ENCODE measurements around the gene S1PR1. TPM values are rescaled to one million over a fixed set of nuclear protein-coding genes. Genes with fewer than 3 reads are reported as not detected.

The S1PR1 gene
- total RNA-seq, 1 donor from 2014 or later: 8.7 TPM

DNA sequence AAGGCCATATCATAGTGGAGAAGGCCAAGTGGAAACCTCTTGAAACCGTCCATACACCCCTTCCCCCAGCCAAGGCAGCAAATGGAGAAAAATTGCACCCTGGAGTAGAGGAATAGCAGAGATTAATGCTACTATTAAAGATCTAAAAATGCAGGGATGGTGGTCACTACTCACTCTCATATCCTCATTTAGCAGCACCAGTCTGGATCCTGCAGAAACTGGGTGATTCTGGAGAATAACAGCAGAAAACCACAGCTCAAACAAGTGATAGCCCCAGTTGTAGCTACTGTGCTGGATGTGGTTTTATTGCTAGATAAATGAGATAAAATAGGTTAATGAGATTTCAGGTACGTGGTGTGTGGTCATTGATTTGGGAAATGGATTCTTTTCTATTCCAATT, 30.3 kb downstream of the S1PR1 start:
- no peak for DNase-seq (ENCODE audit: low spot score)

DNA sequence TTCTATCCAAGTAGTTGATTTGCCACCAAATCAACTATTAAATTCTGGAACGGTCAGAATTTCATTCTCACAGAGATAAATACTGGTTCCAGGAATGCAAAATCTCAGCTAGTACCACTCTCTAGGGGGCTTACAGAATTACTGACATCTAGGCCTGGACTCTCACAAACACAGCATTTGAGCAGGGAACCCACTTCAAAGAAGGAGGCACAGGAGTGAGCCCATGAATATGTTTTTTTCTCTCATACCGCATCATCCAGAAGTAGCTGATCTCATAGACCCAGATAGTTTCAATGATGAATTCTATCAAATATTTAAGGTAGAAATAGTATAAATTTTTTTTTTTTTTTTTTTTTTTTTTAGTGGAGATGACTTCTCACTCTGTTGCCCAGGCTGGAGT, 32.1 kb downstream of the S1PR1 start:
- H2AFZ ChIP-seq (replicated peaks): no peak overlapping the region
- H3K79me2 ChIP-seq (ENCODE audit: low read depth): no peaks in the 10 kb centered on the region
- H3K4me1 ChIP-seq: no peaks in the 10 kb centered on the region
- no peak overlapping the region for H3K27ac ChIP-seq
- Mint-ChIP-seq H3K27me3 (ENCODE audit: insufficient read depth, low read depth) (peaks cover 2% of the 10 kb centered on the region), H3K27ac (no peak overlapping the region), H3K9me3 (peaks cover 11% of the 10 kb centered on the region), H3K4me1 (no peaks in the 10 kb centered on the region), H3K36me3 (no peaks in the 10 kb centered on the region), H3K4me3 (no peak overlapping the region)
- no peaks in the 10 kb centered on the region for H4K20me1 ChIP-seq (ENCODE audit: low read depth)
- DNase-seq (ENCODE audit: low spot score): no peak
- TF ChIP-seq EZH2phosphoT487 (IDR thresholded peaks at IDR 0.05) (no peak), EZH2 (IDR thresholded peaks at IDR 0.05) (no peak)
- TF ChIP-seq, protein P1, sequence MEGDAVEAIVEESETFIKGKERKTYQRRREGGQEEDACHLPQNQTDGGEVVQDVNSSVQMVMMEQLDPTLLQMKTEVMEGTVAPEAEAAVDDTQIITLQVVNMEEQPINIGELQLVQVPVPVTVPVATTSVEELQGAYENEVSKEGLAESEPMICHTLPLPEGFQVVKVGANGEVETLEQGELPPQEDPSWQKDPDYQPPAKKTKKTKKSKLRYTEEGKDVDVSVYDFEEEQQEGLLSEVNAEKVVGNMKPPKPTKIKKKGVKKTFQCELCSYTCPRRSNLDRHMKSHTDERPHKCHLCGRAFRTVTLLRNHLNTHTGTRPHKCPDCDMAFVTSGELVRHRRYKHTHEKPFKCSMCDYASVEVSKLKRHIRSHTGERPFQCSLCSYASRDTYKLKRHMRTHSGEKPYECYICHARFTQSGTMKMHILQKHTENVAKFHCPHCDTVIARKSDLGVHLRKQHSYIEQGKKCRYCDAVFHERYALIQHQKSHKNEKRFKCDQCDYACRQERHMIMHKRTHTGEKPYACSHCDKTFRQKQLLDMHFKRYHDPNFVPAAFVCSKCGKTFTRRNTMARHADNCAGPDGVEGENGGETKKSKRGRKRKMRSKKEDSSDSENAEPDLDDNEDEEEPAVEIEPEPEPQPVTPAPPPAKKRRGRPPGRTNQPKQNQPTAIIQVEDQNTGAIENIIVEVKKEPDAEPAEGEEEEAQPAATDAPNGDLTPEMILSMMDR (IDR thresholded peaks at IDR 0.05): no peak
- H3K36me3 ChIP-seq: no peaks in the 10 kb centered on the region
- H3K4me2 ChIP-seq: no peak overlapping the region
- H3K9me3 ChIP-seq (ENCODE audit: low read depth): no peaks in the 10 kb centered on the region
- H3K27me3 ChIP-seq: no peaks in the 10 kb centered on the region
- no peaks in the 10 kb centered on the region for H3F3A ChIP-seq (ENCODE audit: low read depth)
- no peak overlapping the region for H3K9ac ChIP-seq
- no peak overlapping the region for H3K4me3 ChIP-seq

More for the DNA sequence above, 30.3 kb downstream of the S1PR1 start:
- Histone ChIP-seq H4K20me1 (ENCODE audit: low read depth) (no peaks in the 10 kb centered on the region), H3K36me3 (no peaks in the 10 kb centered on the region), H3K4me3 (no peak overlapping the region), H3K79me2 (ENCODE audit: low read depth) (no peaks in the 10 kb centered on the region), H3F3A (ENCODE audit: low read depth) (no peaks in the 10 kb centered on the region), H2AFZ (replicated peaks) (no peak overlapping the region), H3K4me1 (peaks cover 8% of the 10 kb centered on the region), H3K9me3 (ENCODE audit: low read depth) (no peaks in the 10 kb centered on the region), H3K27me3 (no peaks in the 10 kb centered on the region), H3K4me2 (no peak overlapping the region), H3K9ac (no peak overlapping the region), H3K27ac (no peak overlapping the region)
- Mint-ChIP-seq H3K36me3 (no peaks in the 10 kb centered on the region), H3K27me3 (ENCODE audit: insufficient read depth, low read depth) (peaks cover 2% of the 10 kb centered on the region), H3K4me1 (peaks cover 10% of the 10 kb centered on the region), H3K27ac (no peak overlapping the region), H3K9me3 (peaks cover 9% of the 10 kb centered on the region), H3K4me3 (no peak overlapping the region)
- TF ChIP-seq, protein P1 (IDR thresholded peaks at IDR 0.05): no peak
- no peak for TF ChIP-seq EZH2 (IDR thresholded peaks at IDR 0.05)
- TF ChIP-seq EZH2phosphoT487 (IDR thresholded peaks at IDR 0.05): no peak

DNA sequence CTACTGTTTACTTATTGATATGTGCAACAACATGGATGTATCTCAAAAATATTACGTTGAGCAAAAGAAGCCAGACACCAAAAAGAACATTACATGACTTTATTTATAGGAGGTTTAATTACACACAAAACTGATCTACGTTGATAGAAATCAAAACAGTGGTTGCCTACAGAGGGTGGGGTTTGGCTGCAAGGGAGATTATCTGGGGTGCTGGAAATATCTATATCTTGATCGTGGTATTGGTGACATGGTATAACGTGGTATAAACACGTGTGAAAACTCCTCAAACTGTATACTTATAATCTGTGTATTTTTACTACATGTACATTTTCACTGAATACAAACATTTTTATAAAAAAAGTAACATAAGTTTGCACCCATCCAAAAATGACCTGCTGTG, 38.9 kb downstream of the S1PR1 start:
- H3K4me1 Mint-ChIP-seq: no peaks in the 10 kb centered on the region
- Histone ChIP-seq H3K36me3 (no peaks in the 10 kb centered on the region), H3K27me3 (no peaks in the 10 kb centered on the region), H3K4me2 (no peak overlapping the region), H3K9ac (no peak overlapping the region), H3K27ac (no peak overlapping the region), H2AFZ (replicated peaks) (no peak overlapping the region), H4K20me1 (ENCODE audit: low read depth) (no peaks in the 10 kb centered on the region), H3K79me2 (ENCODE audit: low read depth) (no peaks in the 10 kb centered on the region), H3K4me1 (no peaks in the 10 kb centered on the region), H3K4me3 (no peak overlapping the region), H3K9me3 (ENCODE audit: low read depth) (no peaks in the 10 kb centered on the region), H3F3A (ENCODE audit: low read depth) (no peaks in the 10 kb centered on the region)
- no peak overlapping the region for H3K27ac Mint-ChIP-seq
- DNase-seq (ENCODE audit: low spot score): no peak
- TF ChIP-seq, protein P1 (IDR thresholded peaks at IDR 0.05): no peak
- TF ChIP-seq EZH2phosphoT487 (IDR thresholded peaks at IDR 0.05) (no peak), EZH2 (IDR thresholded peaks at IDR 0.05) (no peak)
- H3K4me3 Mint-ChIP-seq: no peak overlapping the region
- H3K27me3 Mint-ChIP-seq (ENCODE audit: insufficient read depth, low read depth): peaks cover 7% of the 10 kb centered on the region
- H3K36me3 Mint-ChIP-seq: no peaks in the 10 kb centered on the region
- peaks cover 9% of the 10 kb centered on the region for H3K9me3 Mint-ChIP-seq
